C4-2B (cell line): ENCODE results near the gene NADSYN1.

Source experiments
- H3K27ac ChIP-seq: fragments of 450-650 bp; 2 replicates; pipeline ENCODE4 v1.5.1; 2017
- ZFX ChIP-seq: fragments of 450-650 bp; IDR thresholded peaks from 2 replicates; pipeline ENCODE4 v1.6.1; 2017
- TF ChIP-seq, protein P1 (sequence below): fragments of 450-650 bp; conservative IDR thresholded peaks from 2 replicates; pipeline ENCODE4 v1.5.1; 2017; ENCODE audit warnings: mild to moderate bottlenecking

NADSYN1 gene

DNA sequence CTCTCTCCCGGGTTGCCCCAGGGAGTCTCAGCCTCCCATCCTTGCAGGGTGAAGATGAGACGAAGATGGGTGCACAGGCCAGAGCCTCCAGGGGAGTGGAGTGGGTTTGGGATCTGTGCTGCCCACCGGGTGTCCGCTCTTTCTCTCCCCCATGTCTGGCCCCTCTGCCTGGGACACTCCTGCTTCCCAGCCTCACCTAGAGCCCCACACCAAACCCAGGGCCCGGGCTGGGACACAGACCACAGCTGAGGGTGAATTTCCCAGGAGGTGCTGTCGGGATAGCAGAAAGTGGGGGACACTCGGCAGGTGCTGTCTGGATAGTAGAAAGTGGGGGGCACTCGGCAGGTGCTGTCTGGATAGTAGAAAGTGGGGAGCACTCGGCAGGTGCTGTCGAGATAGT, 49.0 kb downstream of the NADSYN1 start:
- no peak overlapping the region for H3K27ac ChIP-seq
- TF ChIP-seq, protein P1, sequence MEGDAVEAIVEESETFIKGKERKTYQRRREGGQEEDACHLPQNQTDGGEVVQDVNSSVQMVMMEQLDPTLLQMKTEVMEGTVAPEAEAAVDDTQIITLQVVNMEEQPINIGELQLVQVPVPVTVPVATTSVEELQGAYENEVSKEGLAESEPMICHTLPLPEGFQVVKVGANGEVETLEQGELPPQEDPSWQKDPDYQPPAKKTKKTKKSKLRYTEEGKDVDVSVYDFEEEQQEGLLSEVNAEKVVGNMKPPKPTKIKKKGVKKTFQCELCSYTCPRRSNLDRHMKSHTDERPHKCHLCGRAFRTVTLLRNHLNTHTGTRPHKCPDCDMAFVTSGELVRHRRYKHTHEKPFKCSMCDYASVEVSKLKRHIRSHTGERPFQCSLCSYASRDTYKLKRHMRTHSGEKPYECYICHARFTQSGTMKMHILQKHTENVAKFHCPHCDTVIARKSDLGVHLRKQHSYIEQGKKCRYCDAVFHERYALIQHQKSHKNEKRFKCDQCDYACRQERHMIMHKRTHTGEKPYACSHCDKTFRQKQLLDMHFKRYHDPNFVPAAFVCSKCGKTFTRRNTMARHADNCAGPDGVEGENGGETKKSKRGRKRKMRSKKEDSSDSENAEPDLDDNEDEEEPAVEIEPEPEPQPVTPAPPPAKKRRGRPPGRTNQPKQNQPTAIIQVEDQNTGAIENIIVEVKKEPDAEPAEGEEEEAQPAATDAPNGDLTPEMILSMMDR = no peak
- TF ChIP-seq ZFX = no peak

DNA sequence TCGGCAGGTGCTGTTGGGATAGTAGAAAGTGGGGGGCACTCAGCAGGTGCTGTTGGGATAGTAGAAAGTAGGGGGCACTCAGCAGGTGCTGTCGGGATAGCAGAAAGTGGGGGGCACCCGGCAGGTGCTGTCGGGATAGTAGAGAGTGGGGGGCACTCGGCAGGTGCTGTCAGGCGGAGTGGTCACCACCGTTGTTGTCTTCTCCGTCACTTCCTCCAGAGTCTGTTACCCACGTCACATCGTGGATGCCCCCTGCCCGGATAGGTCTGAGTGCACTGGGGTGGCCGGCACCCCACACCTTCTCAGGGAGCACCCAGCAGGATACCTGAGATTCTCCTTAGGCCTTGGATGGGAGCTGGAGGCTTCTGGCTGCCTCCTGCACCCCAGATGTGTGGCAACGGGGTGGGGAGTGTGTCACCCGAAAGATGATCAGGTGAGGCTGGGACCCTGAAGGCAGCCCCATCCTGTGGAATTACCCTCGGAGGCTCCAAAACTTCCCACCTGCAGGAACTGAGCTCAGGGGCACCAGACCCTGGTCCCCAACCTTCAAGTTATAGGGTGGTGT, 50.0 kb downstream of the NADSYN1 start:
- TF ChIP-seq, protein P1 = no peak
- TF ChIP-seq ZFX = no peak
- H3K27ac ChIP-seq = no peak overlapping the region

GRCh38 chr11:71504531-71504930, 51.5 kb downstream of the NADSYN1 start:
- TF ChIP-seq, protein P1 = no peak
- H3K27ac ChIP-seq = no peak overlapping the region

- no peak overlapping the region for H3K27ac ChIP-seq
- no peak for TF ChIP-seq ZFX
- TF ChIP-seq, protein P1 = no peak
These were observed 52.0 kb downstream of the NADSYN1 start for GRCh38 chr11:71505001-71505400.

GRCh38 chr11:71505781-71506180, 52.8 kb downstream of the NADSYN1 start:
- H3K27ac ChIP-seq = no peak overlapping the region
- TF ChIP-seq, protein P1 = no peak
- no peak for TF ChIP-seq ZFX

GRCh38 chr11:71507102-71507501, 54.1 kb downstream of the NADSYN1 start:
- no peak for TF ChIP-seq ZFX
- TF ChIP-seq, protein P1 = no peak
- no peak overlapping the region for H3K27ac ChIP-seq

DNA sequence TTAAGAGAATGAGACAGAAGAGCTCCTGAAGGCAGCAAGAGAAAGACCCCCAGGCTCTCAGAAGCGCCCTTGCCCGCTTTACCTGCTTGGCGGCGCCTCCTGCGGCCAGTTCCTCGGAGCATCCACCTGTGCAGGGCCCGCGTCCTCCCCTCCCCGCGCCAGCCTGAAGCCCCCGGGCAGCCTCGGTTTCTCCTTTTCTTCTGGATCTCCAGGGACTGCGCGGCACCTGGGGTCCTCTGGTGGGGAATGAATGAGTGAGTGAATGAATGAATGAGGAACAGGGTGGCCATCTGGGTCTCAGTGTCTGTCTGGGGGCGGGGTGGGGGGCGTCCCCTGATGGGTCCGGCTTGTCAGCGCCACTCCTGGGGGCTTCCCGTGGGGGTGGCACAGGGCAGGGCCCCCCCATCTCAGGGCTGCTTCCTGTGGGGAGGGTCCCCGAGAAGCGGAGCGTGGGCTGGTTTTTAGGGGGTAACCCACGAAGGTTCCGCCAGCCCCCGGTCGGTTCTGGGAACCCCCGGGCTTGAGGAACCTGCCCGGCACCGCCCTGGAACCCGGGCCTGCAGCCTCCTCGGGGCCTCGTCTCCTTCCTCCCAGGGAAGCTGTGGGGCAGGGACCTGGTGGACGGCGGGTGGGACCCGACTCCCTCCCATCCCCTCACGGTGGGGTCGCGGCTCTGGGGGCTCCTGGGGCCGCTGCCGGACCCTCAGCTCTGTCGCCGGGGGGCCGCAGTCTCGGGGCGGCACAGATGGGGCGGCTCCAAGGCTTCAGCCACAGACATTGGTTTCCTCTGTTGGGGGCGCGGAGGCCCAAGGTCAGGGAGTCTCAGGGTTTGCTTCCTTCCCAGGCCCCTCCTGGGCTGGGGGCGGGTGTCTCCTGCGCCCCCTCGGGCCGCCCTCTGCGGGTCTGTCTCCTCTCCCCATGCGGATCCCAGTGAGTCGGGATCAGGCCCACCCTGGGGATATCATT, 65.8 kb downstream of the NADSYN1 start:
- TF ChIP-seq ZFX = no peak
- TF ChIP-seq, protein P1 = no peak
- no peak overlapping the region for H3K27ac ChIP-seq
